Left forelimb (tissue), 1 donor: Measurements from ENCODE around the gene TRIO.

ENCODE experiments used
- DNase-seq: peaks from one replicate; pipeline ENCODE4 v3.0.0-alpha.2; 2018; ENCODE audit warnings: low spot score

The TRIO gene

DNA sequence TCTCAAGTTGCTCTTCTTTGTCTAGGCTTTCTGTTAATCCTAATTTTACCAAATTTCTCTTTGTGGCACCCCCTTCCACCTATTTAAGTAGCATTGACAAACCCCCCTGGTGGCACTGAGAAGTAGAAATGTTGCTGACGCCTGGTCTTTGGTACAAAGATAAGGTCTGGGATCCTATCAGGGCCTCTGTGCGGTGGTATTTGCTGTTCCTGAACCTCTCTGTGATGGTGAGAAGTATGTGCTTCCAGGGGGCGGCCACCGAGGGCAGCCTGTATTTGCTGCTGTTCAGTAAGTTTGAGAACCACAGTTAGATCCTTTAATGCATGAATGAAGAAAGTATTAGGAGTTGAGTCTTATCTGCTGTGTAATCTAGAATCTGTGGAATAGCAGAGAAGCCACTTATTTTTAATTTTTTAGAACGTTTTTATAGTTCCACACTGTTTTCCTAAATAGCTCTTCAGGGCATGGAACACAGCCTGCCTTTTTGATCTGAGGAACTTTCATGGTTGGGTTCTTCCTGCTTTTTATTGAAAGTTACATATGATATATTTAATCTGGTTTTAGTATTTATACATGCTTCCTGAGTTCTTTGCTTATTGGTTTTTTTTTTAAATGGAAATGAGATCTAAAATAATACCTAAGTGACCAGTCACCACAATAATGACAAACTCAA, 124.2 kb downstream of the TRIO start:
- no peak for DNase-seq

DNA sequence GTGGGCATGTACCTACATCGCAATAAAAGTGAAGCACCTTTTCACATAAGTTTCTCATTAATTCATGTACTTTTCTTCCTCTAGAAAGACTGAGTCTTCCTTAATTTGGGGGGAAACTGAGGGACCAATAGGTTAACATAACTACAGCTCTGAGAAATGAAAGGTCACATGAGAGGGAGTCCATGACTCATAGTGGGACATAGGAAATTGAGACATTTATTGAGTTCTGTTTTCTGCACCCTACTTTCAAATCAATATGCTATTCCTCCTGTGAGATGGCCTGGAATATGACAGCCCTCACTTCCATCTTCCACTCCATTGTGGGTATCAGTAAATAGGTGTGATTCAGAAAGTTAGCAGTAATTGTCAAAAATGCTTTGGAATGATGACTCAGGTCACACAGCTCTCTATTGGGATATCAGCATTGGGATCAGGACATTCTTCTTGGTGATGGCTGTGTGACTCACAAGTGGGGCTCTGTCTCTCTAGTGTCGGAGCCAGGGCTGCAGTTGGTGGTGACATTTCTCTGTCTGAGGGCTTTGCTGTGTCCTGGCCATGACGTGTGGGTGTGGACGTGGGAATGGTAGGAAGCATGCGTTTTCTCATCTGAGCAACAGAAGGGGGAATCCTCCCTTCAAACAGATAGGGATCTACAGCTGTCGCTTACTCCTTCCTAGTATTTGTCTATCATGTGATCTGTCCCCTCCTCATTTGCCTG, 125.0 kb downstream of the TRIO start:
- DNase-seq = no peak

GRCh38 chr5:14268738-14269137, 125.6 kb downstream of the TRIO start:
- DNase-seq = no peak

GRCh38 chr5:14269395-14269794, 126.3 kb downstream of the TRIO start:
- DNase-seq = no peak

DNA sequence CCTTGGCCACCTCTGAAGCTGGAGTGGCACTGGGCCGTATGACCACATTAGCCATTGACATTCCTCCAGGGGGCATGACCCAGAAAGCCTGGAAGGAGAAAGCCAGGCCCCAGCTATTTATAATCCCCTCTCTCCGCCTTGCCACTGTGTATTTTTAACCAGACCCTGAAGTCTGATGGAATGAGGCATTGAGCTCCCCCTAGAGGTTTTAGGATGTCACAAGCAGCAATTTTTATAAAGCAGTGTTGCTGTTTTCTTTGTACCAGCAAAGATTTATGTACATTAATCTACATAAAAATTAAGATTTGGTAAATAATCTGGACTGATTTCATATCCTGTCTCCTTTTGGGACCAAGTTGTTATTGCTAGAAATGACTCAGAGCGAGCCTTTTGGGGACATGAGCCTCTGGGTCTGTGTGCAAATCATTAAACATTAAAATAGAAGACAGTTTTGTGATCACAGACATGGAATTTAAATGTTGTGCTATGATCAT, 127.1 kb downstream of the TRIO start:
- DNase-seq = no peak

- DNase-seq = no peak
Observed at GRCh38 chr5:14272548-14273205, 129.5 kb downstream of the TRIO start.

DNA sequence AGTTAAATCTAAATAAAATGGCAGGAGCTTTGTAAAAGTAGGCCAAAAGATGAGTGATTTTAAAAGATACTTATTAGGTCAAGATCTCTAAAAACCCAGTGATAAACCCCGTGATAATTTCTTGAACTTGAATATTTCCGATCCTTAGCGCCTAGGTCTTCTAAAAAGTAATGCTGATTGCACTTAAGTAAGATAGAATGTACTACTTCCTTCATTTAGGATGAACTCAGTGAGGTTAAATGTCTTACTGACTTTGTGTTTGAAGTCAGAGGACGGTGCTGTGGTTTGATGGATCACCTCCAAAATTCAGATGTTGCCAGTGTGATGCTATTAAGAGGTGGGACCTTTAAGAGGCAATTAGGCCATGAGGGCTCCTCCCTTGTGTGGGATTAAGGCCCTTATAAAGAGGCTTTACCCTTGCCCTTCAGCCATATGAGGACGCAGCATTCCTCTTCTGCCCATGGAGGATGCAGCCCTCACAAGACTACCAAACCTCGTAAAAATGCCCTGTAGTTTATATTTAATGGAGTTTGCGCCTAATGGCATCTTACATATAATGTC, 130.1 kb downstream of the TRIO start:
- no peak for DNase-seq

DNA sequence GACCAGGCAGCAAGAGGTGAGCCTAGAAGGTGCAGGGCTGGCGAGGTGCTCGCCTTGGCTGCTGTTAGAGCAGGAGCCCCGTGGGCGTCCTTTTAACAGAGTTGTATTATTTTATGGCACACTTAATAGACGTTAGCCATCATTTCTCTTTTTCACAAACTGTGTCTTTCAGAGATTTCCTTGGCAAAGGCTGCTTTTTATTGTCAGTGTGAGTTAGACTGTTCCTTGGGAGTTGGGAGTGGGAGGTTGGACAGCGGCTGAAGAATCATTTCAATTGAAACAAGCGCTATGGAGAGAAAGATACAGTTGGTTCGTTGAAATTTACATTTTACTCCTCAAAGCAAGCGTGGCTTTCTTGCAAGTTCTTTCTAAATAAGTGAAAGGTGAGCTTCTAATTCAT, 133.2 kb downstream of the TRIO start:
- DNase-seq = no peak

DNA sequence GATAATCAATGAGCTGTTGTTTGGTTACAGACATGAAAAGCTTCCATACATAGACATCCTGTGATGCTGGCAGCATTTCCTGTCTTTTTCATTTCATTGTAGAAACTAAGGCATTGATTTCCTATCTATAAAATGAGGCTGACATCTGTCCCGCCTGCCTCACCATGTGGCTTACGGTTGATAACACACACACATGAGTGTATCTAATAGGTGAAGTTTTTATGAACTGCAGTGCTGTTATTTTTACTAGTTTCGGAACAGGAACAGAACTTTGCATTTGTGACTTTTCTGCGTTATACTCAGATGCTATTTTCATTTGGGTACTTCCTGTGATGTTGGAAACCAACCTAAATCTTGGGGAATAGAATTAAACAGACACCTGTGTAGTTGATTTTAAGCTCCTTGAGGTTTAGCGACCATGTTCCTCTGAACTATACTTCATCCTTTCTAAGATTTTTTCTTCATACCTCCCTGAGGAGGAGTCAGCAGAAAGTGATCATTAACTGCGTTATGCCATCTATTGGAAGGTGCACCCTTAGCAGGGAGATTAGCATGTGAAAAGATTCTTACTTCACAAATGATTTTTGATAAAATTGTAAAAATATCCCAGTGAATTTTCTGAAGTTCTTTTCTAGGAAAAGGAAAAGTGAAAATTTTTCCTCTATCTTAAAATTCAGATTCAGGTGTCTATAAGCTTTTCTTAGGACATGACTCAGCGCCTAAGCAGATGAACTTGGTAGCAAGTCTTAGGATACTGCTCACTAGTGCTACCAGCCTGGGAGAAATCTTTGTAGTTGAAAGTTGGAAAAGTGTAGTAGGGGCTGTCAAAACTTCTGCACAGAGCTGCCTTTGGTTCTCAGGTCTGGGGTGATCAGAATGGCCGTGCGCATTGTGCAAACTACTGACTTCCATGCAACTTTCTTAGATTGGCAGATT, 134.5 kb downstream of the TRIO start:
- DNase-seq = no peak

- no peak for DNase-seq
Observed at GRCh38 chr5:14280294-14280854, 137.2 kb downstream of the TRIO start.

DNA sequence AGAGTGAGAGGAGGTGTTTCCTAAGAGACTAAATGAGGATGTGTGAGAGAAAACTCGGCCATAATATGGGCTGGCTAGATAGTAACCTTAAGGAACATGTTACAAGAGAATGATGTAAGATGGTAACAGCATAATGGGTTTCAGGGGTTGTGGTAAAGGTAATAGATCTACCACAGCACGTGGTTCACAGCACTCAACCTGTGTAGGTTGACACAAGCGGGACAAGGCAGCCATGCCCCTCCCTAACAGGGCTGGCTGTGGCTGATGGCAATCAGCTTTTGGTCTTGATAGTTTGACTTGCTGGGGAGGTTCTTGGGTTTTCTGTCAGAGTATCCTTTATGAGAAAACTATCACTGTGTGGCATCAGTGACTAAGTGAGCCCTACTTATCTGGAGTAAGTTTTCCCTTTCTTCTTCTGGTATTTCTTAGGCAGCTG, 138.6 kb downstream of the TRIO start:
- DNase-seq = no peak

DNA sequence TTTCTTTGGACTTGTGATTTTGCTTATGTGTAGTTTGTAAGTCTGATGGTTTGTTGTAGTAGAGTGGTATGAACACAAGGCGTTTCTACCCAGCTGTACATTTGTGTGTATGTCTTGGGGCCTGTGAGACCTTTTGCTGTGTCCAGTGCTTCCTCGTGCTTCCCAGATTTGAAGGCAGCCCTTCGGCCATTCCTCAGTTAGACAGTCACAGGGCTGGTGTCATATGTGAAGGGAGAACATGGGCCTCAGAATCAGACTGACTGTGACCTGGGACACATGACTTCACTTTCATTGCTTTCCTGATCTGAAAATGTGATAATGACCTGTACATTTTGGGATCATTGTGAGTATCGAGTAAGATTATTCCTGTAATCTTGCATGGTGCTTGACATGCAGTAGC, 140.0 kb downstream of the TRIO start:
- DNase-seq = no peak

DNA sequence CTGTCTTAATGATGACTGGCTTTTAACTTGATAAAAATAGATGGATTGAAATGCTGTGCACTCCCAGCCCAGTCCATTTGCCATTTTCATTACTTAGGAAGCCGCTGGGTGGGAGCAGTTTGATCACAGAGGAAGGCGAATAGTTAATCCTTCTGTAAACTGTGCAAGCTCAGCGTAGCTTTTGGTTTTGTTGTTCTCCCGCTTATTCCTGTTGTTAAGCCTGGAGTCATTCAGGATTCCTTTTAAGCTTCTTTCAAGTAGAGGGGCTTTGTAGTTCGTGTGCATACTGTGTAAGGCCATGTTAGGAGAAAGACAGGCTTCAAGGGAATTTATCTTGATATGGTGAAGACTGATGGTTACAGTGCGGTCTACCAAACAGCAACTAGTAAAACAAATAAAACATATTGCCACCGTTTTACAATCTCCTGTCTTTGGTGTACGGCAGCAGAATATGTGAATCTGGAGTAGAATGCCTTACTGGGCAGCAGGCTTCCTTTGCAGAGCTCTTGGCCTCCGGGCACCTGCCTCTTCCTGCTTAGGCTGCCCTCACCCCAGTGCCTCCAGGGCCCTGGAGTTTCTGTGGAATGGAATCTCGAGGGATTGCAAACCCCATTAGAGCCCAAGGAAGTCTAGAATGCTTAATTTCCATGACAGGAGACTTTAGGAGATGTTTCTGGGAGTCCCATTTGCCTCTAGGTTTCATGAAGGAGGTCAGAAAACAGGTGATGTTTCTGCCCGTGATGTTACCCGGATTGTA, 141.4 kb downstream of the TRIO start:
- no peak for DNase-seq

DNA sequence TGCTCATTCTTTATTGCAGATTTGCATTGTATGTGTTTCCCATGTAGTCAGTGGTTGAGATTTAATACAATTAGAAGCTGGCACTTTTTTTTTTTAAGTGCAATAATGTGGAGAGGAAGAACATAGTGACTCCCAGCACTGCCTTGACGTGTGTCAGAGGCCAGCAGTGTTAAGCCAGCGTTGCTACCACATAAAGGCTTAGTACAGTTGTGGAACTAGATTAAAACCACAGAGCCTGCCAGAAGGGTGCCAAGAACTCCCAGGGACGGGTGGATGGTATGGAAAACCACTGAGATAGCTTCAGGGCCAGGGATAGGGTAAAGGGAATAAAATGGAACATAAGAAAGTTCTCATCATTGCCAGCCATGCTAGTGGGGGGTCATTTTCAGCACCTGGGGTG, 142.9 kb downstream of the TRIO start:
- no peak for DNase-seq

DNA sequence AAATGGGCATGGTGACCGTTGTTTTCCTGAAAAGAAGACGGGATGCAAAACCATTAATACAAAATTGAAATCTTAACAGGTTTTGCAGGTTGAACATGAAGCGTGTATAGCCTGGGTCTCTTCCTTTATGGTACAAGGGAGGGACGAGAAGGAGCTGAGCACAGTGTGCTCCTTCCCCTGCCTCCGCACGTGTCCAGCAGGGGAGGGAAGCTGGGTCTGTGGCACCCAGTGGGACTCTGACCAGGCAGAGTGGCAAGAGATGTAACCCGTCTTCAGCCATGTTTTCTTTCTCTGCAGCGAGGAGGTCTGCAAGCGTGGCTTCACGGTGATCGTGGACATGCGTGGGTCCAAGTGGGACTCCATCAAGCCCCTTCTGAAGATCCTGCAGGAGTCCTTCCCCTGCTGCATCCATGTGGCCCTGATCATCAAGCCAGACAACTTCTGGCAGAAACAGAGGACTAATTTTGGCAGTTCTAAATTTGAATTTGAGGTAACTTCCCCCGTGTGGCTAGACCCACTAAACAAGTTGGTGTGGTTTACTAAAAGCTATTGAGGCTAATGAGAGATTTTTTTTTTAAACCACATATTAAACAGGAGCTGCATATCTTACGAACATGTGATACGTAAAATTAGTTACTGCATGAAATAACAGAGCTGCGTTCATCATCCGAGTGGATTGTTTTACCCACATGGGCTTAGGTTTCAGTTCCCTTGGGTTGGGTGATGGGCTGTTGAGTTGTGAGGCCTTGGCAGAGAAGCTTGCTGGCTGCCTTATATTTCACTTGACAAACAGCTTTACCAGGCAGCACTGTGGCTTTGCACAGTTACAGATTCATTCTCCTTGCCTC, 143.7 kb downstream of the TRIO start:
- no peak for DNase-seq

DNA sequence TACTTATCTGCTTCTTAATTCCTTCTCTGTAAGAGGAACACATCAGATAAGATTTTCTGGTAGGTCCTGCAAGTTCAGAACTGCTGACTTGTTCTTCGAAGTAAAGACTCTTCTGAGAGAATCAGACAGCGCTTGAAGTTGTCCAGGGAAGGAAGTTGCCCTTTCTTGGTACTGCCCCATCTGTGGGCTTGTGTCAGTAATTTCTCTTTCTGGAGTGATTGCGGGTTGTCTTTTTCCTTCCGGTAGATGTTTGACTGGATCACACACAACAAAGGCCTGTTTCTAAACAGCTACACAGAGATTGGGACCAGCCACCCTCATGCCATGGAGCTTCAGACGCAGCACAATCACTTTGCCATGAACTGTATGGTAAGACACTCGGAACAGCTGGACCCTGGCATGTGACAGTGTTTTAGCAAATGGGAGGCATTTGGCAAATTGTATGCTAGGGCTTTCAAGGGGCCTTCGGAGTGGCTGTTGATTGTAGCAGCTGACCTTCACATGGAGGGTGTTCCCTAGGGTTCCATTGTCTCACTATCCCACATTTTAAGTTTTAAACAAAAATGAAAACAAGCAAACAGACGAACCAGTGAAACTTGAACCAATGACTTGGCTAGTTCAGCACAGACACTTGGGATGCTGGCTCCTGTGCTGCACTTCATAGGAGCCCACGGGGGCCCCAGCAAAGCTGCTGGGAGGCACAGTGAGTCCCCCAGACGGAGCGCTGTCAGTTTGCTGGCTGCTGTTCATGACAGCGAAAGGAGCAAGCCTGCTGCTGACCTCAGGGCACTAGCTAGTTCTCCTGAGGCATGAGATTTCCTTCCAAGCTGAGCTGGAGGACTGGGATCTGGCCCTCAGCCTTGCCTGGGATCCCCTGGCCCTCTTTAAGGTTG, 149.9 kb downstream of the TRIO start:
- DNase-seq = no peak

GRCh38 chr5:14295610-14296009, 152.5 kb downstream of the TRIO start:
- no peak for DNase-seq

GRCh38 chr5:14296533-14297331, 153.6 kb downstream of the TRIO start:
- DNase-seq = no peak
